ENCODE measurements around the gene PGLYRP1. TPM values are rescaled to one million over a fixed set of nuclear protein-coding genes. Genes with fewer than 3 reads are reported as not detected.

PGLYRP1 gene
- polyA plus RNA-seq, 3 donors: 0.36 to 0.39 (median 0.37) TPM

DNA sequence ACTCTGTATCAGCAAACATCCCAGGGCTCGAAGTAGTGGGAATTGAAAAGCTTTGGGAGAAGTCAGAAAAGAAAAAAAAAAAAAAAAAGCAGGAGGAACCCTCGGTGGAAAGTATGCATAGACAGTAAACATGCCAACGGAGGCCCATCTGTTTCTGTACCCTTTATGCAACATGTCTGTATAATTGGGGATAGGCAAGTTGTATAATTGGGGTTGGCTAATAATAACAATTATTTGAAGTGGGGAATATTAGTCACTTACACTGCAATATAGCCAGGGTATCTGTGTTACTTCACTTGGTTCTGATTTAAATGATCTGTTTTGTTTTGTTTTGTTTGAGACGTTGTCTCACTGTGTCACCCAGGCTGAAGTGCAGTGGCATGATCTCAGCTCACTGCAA, 30.0 kb upstream of the PGLYRP1 start:
- peaks cover 11 to 35% of the 10 kb centered on the region in 2 donors for H3K27me3 ChIP-seq (ENCODE audit: control insufficient read depth in 2 of 2, insufficient read depth in 2 of 2, low read length in 2 of 2)
- H3K27me3 Mint-ChIP-seq (ENCODE audit: low read depth in 3 of 3): peaks cover 27 to 69% (median 31%) of the 10 kb centered on the region in 3 donors

DNA sequence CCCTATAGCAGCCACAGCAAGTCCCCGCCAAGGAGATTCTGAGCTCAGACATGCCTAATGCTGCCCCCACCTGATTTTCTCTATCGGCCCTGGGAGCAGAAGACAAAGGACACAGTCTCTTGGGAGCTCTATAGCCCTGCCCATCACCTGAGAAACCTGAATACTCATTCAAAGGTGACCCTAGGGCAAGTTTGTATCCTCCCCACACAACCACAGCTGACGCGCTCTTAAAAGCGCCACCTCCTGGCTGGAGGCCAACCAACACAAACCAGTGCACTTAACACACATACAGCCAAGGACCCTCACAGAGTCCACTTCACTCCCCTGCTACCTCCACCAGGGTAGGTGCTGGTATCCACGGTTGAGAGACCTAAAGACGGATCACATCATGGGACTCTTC, 26.7 kb upstream of the PGLYRP1 start:
- peaks cover 1 to 41% of the 10 kb centered on the region in 2 donors for H3K27me3 ChIP-seq (ENCODE audit: control insufficient read depth in 2 of 2, insufficient read depth in 2 of 2, low read length in 2 of 2)
- H3K4me3 ChIP-seq (replicated peaks in 1 of 3; ENCODE audit: low read depth in 2 of 3, low read length in 3 of 3): no peak overlapping the region
- no peaks in the 10 kb centered on the region for H3K4me1 ChIP-seq (ENCODE audit: control insufficient read depth in 1 of 2, insufficient read depth in 2 of 2, low read length in 2 of 2)
- DNase-seq: no peak
- TF ChIP-seq, protein P1, sequence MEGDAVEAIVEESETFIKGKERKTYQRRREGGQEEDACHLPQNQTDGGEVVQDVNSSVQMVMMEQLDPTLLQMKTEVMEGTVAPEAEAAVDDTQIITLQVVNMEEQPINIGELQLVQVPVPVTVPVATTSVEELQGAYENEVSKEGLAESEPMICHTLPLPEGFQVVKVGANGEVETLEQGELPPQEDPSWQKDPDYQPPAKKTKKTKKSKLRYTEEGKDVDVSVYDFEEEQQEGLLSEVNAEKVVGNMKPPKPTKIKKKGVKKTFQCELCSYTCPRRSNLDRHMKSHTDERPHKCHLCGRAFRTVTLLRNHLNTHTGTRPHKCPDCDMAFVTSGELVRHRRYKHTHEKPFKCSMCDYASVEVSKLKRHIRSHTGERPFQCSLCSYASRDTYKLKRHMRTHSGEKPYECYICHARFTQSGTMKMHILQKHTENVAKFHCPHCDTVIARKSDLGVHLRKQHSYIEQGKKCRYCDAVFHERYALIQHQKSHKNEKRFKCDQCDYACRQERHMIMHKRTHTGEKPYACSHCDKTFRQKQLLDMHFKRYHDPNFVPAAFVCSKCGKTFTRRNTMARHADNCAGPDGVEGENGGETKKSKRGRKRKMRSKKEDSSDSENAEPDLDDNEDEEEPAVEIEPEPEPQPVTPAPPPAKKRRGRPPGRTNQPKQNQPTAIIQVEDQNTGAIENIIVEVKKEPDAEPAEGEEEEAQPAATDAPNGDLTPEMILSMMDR (IDR thresholded peaks at IDR 0.05): no peak
- no peak overlapping the region for H3K27ac Mint-ChIP-seq
- H3K4me1 Mint-ChIP-seq: no peaks in the 10 kb centered on the region
- peak overlapping the region in 1 of 2 donors; percentile 19 for H3K4me3 Mint-ChIP-seq
- intact Hi-C loops (cut with micrococcal nuclease): no loop called here
- H3K27me3 Mint-ChIP-seq (ENCODE audit: low read depth in 3 of 3): peaks cover 38 to 84% (median 42%) of the 10 kb centered on the region in 3 donors
- 44% methylated on average over 5 of the region's 7 CpGs for WGBS (ENCODE audit: insufficient coverage)
- H3K36me3 Mint-ChIP-seq: no peaks in the 10 kb centered on the region
- no peak overlapping the region for H3K4me2 ChIP-seq (replicated peaks; ENCODE audit: extremely low read depth, low read length, poor library complexity, severe bottlenecking)
- no peak overlapping the region for H3K9ac ChIP-seq (ENCODE audit: insufficient read depth, low read length, poor library complexity, severe bottlenecking)
- H2AFZ ChIP-seq (ENCODE audit: insufficient read depth, low read depth, low read length, poor library complexity, severe bottlenecking): no peak overlapping the region
- H3K79me2 ChIP-seq (ENCODE audit: insufficient read depth, low read length): no peaks in the 10 kb centered on the region
- H3K36me3 ChIP-seq (replicated peaks in 1 of 2; ENCODE audit: control insufficient read depth in 1 of 2, insufficient read depth in 2 of 2, low read length in 2 of 2): no peaks in the 10 kb centered on the region
- no peaks in the 10 kb centered on the region for H4K20me1 ChIP-seq (ENCODE audit: insufficient read depth, low read length)
- peaks cover 0 to 8% (median 0%) of the 10 kb centered on the region in 7 donors for H3K9me3 Mint-ChIP-seq
- H3K27ac ChIP-seq (ENCODE audit: low read depth in 1 of 2, low read length in 2 of 2): no peak overlapping the region
- no peaks in the 10 kb centered on the region for H3K9me3 ChIP-seq (replicated peaks in 1 of 2; ENCODE audit: control insufficient read depth in 1 of 2, insufficient read depth in 1 of 2, low read length in 2 of 2)

More for the DNA sequence above, 30.0 kb upstream of the PGLYRP1 start:
- Histone ChIP-seq H3K27ac (ENCODE audit: low read depth in 1 of 2, low read length in 2 of 2) (no peak overlapping the region), H3K4me1 (ENCODE audit: control insufficient read depth in 1 of 2, insufficient read depth in 2 of 2, low read length in 2 of 2) (no peaks in the 10 kb centered on the region), H4K20me1 (ENCODE audit: insufficient read depth, low read length) (no peaks in the 10 kb centered on the region), H3K4me3 (replicated peaks in 1 of 3; ENCODE audit: low read depth in 2 of 3, low read length in 3 of 3) (no peak overlapping the region), H3K4me2 (replicated peaks; ENCODE audit: extremely low read depth, low read length, poor library complexity, severe bottlenecking) (no peak overlapping the region), H2AFZ (ENCODE audit: insufficient read depth, low read depth, low read length, poor library complexity, severe bottlenecking) (no peak overlapping the region), H3K9me3 (replicated peaks in 1 of 2; ENCODE audit: control insufficient read depth in 1 of 2, insufficient read depth in 1 of 2, low read length in 2 of 2) (no peaks in the 10 kb centered on the region), H3K79me2 (ENCODE audit: insufficient read depth, low read length) (no peaks in the 10 kb centered on the region), H3K36me3 (replicated peaks in 1 of 2; ENCODE audit: control insufficient read depth in 1 of 2, insufficient read depth in 2 of 2, low read length in 2 of 2) (no peaks in the 10 kb centered on the region), H3K9ac (ENCODE audit: insufficient read depth, low read length, poor library complexity, severe bottlenecking) (no peak overlapping the region)
- no CpG with 5 or more reads among the region's 4 CpGs for WGBS (ENCODE audit: insufficient coverage)
- H3K4me3 Mint-ChIP-seq: no peak overlapping the region
- peaks cover 0 to 5% (median 0%) of the 10 kb centered on the region in 7 donors for H3K9me3 Mint-ChIP-seq
- no peak overlapping the region for H3K27ac Mint-ChIP-seq
- TF ChIP-seq, protein P1 (IDR thresholded peaks at IDR 0.05): no peak
- DNase-seq: no peak
- no peaks in the 10 kb centered on the region for H3K4me1 Mint-ChIP-seq
- intact Hi-C loops (cut with micrococcal nuclease): no loop called here
- no peaks in the 10 kb centered on the region for H3K36me3 Mint-ChIP-seq

Measured in CD14-positive monocyte (primary cell).